GM19463 (cell line): ENCODE data around the gene ACSL5.
"Not testable (repeated sequence)": the region's sequence is repeated elsewhere in the genome, so short reads cannot be mapped to it uniquely, and the experiment has no call there.

Experiments
- ATAC-seq: cut with Tn5 transposase; IDR thresholded peaks from one replicate; pipeline ENCODE4 v1.9.1; 2021; ENCODE audit warnings: mild to moderate bottlenecking, moderate library complexity; ENCODE audit not compliant: unreplicated experiment

Gene ACSL5

DNA sequence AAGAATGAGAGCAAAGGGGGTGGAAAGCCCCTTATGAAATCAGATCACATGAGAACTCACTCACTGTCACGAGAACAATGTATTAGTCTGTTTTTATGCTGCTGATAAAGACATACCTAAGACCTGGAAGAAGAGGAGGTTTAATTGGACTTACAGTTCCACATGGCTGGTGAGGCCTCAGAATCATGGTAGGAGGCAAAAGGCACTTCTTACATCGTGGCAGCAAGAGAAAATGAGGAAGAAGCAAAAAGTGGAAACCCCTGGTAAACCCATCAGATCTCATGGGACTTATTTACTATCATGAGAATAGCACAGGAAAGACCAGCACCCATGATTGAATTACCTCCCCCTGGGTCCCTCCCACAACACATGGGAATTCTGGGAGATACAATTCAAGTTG is 32.9 kb downstream of the ACSL5 start:
- not testable (repeated sequence) for ATAC-seq

DNA sequence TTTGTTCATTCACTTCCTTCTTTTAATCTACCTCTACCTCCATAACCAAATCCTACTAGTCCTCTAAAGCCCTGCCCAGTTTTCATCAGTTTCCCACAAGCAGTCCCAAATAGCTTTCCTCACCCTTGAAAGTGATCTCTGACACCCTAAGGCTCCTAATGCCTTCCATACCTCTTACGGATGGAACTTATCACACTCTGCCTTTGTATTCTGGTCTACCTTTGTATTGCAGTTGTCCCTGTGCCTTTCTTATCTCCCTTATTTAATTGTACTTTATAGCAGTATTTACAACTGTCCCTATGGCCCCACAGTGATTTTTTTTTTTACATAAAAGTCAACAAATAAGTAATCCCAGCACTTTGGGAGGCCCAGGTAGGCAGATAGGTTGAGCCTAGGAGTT is 33.8 kb downstream of the ACSL5 start:
- no peak for ATAC-seq

DNA sequence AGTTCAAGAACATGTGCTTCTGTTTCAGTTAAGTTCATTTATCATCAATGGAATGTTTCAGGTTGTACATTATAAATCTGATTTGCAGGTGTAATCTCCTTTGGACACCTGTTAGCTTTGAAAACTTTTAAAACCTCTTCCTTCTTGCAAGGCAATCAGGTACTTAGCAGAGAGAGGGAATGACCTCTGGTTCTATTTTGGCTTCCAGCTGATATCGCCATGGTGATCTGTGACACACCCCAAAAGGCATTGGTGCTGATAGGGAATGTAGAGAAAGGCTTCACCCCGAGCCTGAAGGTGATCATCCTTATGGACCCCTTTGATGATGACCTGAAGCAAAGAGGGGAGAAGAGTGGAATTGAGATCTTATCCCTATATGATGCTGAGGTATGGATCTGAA is 35.4 kb downstream of the ACSL5 start:
- no peak for ATAC-seq

DNA sequence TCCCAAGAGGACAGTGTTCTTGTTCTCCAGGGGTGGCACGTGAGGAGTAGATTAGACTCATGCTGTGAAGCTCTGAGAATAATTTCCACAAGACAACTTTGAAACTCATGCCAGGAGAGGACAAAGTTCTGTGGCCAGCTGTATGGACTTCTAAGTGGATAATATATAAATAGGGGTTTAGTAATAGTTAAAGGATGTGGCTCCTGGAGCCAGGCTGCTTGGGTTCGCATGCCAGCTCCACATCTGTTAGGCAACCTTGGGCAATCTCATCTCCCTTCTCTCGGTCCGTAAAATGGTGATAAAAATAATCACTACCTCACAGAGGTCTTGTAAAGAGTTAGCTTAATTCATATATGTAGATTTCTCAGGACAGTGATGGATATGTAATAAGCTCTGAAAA is 35.8 kb downstream of the ACSL5 start:
- ATAC-seq, result no peak

DNA sequence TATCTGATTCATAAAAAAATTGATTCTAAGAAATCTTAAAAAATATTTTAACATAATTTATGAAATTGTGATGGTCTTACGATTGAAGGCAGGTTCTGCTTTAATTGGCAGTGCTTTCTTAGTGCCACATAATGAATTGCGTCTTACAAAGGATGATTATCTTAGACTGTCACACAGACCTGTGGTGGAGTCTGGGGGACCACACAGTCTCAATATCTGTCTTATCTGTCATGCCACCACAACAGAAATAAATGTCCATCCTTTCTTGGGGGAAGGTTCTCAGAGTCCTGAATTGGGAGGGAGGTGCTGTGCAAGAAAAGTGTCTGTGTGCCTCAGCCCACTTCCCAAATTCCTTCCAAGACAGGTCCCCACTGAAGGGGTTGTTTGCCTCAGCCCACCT is 38.8 kb downstream of the ACSL5 start:
- no peak for ATAC-seq

DNA sequence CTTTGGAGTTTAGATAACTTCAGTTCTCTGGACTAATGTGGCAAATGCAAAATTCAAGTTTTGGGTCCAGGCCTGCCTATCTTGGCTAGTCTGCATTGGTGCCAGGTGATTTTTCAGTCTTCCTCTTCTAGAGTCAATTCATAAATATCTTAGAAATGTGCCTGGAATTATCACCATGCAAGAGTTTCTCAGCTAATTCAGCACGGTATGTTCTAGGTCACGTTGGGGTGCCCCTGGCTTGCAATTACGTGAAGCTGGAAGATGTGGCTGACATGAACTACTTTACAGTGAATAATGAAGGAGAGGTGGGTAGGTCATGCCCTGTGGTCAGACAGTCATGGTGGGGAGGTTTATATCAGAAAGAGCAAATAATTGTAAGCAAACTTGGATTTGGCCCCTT is 47.8 kb downstream of the ACSL5 start:
- no peak for ATAC-seq

DNA sequence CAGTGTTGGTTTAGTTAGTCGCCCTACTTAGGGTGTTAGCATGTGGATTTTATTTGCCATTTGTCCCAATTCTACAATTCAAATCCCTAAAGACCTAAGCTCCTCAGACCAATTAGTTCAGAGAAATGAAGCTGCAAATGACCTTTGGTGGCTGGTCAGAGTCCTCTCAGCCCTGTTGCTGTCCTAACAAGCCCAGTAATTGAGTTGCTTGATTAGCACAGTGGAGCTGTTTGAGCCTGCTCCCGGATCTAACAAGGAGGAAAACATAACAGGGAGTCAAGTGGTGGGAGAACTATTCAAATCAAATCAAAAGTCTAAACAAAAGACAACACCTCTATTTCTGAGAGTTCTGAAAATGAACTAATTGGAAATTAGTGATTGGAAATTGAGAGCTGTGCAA is 50.7 kb downstream of the ACSL5 start:
- ATAC-seq, result no peak

DNA sequence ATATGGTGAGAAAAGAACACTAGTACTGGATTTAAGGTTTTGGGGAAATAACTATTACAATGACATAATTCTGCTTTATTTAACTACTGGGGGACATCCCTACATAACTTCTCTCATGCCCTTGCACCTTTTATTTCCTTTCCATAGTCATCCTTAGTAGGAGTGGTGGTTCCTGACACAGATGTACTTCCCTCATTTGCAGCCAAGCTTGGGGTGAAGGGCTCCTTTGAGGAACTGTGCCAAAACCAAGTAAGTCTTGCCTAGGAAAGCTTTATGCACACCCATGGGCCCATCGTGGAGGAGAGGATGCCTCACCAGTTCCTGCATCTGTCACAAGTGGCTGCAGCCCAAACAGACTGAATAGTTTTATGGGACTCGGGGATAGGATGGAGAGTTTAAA is 52.2 kb downstream of the ACSL5 start:
- no peak for ATAC-seq

DNA sequence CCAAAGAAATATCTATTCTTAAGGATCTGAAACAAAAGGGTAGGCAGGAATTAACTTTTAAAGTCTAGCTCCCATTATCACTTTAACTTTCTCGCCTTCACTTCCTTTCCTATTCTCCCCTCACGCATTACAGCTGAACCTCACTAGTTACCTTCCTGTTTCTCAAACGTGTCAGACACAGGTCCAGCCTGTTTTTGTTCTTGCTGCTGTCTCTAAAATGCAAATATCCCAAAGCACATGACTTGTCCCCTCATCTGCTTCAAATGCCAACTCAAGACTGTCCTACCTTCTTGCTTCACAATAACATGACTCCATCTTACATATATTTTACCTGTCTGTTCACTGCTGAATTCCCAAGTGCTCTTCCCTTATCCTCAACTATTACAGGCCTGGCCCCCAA is 55.2 kb downstream of the ACSL5 start:
- ATAC-seq, result no peak

DNA sequence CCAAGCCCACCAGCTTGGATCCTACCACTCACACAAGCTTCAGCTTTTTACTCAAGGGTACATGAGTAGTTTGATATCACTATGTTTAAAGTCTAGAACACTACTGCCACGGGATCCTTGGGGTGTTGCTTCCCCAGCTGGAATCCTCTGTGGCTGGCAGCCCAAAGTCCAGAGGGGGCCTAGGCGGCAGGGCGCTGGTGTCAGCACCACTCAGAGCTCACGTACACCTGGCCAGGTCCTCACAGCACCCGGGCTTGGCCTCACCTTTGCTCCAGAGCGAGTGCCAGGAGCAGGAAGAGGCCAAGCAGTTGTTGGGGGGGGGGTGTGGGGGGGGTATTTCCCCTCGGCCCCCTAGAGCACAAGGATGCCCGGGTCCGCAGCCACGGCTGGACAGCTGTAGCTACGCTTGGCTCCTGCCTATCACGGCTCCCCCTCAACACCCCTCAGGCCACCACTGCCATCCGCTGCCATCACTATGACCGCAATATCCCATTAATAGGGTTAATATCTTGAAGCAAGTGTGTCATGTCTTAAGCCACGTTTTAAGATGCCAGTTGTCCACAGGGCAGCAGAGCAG is 55.8 kb downstream of the ACSL5 start:
- no peak for ATAC-seq

DNA sequence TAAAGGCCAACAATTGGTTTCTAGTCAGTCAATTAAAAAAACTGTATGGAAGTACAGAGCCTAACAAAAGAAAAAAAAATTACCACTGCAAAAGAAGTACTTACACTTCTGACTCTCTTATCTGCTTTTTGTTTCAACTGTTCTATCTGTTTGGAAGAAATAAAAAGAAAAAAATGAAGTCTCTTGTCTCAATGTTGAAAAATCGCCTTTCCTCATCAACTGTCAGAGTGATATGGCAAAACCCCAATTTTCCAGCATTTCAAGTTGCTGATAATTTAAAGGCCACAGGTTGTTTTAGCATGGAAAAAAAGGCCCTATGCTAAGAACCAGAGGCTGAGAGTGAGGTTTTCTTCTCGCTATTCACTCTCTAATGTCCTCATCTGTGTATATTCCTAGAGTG is 59.2 kb downstream of the ACSL5 start:
- no peak for ATAC-seq

DNA sequence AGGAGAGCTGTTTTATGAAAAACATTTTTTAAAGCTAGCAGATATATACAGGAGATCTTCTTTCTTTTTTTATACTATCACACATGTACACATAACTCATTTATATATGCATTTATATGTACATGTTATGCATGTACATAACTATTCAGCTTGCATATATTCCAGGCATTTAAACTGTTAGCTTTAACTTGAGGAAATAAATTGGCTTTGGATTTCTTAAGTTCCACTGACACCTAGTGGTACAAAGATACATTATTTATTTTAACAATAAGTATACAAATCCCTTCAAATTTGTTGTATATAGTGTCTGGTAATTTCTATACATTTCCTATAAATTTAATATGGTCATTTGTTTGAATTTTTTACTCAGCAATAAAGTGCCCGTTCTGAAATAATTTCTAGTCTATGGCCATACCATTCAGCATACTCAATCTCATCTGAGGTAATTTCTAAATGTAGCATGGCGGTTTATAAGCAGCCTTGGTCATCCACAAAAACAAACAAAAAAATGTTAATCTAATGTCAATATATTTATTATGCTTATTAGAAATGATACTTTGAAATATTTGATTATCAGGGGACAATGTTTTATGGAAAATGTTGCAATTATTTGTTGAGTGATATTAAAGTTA is 61.2 kb downstream of the ACSL5 start:
- no peak for ATAC-seq

DNA sequence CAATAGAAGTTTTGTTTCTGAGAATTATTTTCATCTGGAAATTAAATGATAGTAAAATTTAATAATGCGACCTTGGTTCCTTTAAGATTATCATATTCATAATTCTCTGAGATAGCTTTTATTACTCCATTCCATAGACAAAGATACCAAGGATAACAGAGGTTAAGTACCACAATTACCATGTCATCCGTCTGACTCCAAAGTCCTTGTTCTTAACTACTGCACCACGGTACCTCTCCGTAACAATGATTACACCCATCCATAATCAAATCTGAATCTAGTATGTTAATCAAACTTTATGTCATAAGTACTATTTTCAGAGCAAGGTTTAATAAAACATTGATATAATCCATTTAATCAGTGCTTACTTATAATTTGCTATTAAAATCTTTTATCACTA is 64.4 kb downstream of the ACSL5 start:
- no peak for ATAC-seq

DNA sequence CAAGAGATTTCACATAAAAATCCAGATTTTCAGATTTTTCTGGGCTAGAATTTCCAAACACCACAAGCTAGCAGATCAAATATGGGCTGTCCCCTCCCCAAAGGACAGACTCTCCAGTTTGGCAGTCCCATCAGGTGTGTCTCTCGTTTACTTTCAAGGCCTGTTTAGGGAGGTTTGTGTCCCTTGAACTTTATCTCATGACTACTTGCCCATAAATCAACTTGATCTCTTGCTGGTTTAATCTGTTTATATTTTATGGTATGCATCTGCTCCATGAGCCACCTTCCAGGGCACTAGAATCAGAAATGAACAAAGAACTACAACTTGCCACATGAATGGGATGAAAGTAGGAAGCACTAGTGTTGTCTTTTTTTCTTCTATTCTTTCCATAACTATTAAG is 67.6 kb downstream of the ACSL5 start:
- no peak for ATAC-seq

DNA sequence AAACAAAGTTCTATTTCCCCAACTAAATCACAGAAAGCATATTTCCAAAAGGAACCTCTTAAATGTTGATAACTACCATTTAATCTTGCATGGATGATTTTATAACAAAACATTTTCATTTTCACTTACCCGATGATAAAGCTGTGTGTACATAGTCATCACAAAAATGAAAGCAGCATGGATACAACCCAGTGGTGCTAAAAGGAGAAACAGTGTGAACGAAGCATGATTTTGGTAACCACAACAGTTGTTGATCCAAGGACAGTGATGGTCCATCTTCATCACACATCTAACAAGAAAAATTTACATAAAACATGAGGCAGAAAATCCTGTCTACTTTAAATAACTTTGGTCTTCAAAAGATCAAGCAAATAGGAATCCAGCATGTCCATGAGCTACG is 68.1 kb downstream of the ACSL5 start:
- ATAC-seq, result no peak

DNA sequence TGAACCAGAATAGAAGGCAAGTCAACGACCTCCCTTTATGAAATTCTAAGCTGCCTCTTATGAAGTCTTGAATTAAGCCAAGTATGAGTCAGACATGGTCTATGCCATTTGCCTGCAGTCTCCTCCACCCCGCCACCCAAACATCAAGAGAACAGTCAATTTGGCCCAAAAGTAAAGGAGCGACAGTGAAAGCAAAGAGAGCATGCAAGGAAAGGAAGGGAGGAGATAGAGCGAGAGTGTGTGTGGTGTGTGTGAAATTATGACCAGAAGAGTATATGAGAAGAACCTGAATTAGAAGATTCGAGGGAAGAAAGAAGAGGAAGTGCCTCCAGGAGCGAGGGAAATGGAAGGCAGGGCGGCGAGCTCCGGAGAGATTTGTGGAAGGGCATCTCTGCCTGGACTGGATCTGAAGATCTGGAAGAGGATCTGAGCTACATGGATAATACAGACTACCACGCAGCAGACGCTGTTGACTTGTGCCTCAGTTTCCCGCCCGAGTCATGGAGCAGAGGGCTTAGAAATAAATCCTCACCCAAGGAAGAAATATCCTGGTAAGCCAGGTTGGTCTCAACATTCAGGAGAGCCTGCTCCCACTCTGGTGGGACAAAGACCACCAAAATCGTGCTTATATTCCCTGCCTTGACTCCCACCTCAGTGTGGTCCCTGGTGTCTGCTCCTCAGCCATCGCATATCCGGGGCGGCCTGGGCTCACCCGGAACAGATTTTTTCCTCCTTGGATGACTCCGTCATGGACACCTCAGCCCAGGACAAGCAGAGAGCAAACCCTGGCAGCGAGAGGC is 72.3 kb downstream of the ACSL5 start:
- ATAC-seq, result peak; percentile 41

DNA sequence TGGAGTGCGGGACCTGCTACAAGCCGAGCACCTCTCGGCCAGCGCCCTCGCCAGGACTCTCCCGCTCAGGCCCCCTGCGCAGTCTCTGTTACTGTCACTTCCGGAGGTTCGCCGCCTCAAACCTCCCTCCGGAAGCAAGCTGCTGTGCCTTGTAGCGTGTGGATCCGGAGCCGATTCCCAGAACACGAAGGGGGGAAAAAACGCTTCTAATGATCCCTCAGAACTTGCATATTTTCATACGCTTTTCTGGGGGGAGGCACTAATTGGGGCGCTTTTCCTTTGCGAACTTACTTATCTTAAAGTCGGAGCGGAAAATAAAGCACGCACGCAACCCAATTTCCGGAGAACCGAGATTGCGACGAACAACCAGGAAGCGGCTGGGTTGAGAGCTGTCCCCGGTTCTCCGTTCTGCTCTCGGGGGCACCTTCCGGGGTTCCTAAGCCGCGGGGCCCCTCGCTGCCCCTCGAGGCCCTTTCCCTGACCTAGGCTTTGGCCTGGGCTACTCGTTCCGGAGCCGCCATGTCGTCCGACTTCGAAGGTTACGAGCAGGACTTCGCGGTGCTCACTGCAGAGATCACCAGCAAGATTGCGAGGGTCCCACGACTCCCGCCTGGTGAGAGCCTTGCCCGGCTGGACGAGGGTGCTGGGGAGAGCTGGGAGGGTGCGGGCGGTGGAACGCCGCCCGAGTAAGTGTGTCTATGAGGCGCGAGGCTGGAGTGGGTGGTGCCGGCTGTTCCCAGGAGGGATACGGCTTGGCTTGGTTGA is 73.1 kb downstream of the ACSL5 start, which contains the start of the genes VTI1A and ZDHHC6:
VTI1A (plus strand) TSS at position 361 of the 765 bp plus-strand sequence; CDS start at position 520, 159 bp downstream.
ZDHHC6 (minus strand) TSS at position 60 of the 765 bp plus-strand sequence. CDS start 1,478 bp downstream, outside the sequence.
- ATAC-seq, result peak; percentile 95

DNA sequence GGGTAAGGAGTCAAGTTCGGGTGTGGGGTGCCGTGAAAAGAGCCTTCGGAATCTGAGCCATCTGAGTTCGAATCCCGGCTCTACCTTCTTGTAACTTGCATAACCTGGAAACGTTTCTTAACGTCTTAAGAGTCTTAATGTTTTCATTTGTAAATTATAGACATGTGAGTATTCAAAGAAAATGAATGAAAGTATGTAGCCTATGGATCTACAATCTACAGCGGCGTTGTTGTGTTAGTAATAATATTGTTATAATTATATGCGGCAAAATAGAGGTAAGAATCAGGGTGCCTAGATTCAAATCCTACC is 73.7 kb downstream of the ACSL5 start:
- no peak for ATAC-seq

DNA sequence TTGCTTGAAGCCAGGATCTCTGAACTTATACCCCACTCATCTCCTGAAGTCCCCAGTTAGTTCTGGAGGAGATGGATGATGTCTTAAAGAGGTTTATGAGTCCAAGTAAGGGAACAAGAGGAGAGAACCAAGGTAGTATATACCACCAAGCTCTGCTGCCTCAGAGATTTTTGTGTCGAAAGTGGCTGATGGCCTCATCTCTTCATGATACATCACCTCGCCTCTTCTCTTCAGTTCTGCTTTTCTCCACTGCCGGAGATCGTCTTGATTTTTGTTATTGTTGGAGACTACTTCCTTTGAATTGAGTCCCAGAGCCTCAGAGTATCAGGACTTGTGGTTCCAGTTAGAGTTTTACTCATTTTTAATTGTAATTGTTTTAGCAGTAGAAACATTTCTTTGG is 75.0 kb downstream of the ACSL5 start:
- ATAC-seq, result no peak

DNA sequence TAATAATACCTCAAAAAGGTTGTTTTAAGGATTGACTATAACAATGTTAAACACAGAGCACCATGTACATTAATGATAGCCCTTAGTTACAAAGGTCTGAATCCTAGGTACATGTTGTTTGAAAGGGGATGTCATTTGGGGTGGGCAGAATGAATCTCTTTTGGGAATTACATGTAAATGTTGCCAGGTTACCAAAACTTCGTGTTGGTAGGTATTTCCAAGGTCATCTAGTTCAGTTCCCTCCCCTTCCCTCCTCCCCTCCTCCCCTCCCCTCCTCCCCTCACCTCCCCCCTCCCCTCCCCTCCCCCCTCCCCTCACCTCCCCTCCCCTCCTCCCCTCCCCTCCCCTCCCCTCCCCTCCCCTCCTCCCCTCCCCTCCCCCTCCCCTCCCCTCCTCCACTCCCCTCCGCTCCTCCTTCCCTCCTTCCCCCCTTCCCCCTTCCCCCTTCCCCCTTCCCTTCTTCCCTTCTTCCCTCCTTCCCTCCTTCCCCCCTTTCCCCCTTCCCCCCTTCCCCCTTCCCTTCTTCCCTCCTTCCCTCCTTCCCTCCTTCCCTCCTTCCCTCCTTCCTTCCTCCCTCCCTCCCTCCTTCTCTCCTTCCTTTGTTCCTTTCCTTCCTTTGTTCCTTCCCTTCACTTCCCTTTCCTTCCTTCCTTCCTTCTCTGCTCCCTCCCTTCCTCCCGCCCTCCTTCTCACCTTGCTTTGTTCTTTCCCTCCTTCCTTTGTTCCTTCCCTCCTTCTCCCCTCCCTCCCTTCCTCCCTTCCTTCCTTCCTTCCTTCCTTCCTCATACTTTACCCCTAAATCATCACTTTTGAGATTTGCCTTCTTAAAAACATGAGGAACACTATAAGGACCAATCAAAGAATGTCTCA is 81.2 kb downstream of the ACSL5 start:
- no peak for ATAC-seq

DNA sequence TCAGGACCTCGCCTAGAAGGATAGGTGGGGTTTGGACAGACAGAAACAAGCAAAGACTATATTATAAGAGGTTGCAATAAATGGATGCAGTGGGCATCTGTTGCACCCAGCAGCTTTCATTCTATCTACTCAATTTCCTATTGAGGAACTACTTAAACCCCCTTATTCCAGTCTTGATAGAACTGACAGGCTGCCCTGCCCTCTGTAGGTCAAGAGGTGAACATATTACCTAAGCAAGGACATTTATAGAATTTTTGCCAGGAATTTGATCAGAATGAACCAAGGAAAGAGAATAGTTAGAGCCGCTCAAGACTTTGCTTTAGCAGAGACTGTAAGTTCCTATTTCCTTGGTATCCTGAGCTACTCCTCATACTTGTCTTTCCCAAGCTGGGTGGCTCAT is 82.6 kb downstream of the ACSL5 start:
- ATAC-seq, result no peak
